Activated CD4-positive, alpha-beta T cell treated with anti-CD3 and anti-CD28 coated beads for 36 hours (primary cell): ENCODE results near the gene PBX2. TPM values are rescaled to one million over a fixed set of nuclear protein-coding genes. Genes with fewer than 3 reads are reported as not detected.

Source experiments
- microRNA-seq: library from miRNA; unstranded; fragments of <30 nt; microRNA quantifications from one replicate; pipeline ENCODE4 v1.2.0, GENCODE V29; 2021; ENCODE audit warnings: borderline replicate concordance
- total RNA-seq, 2 experiments: library from RNA; stranded (reverse); gene quantifications; one replicate each; pipeline ENCODE4 v1.2.3, GENCODE V29; 2021

PBX2 gene
- total RNA-seq, 2 experiments from 2014 or later = 64.9 to 77.9 TPM

Small RNA genes within 50 kb of the gene (microRNA-seq; reads per million reads assigned to microRNA genes)
- 4.2 reads per million, percentile 10 among the genes with 10 or more reads in this experiment for gene MIR6721
- not detected for gene MIR6833

Other genes starting within 250 kb of the PBX2 start
- under 1 TPM; 0.69 to 0.96 TPM for gene CFB, start 244.1 kb downstream of the PBX2 start, total RNA-seq
- gene NELFE, start 231.2 kb downstream of the PBX2 start, total RNA-seq = 10 to 100 TPM; 74.3 to 95.1 TPM
- 100 to 1,000 TPM in 1 of 2 experiments, 10 to 100 TPM in 1; 90.2 to 104 TPM for gene SKIC2, start 231.0 kb downstream of the PBX2 start, total RNA-seq
- 10 to 100 TPM; 12.6 to 13.9 TPM for gene DXO, start 218.1 kb downstream of the PBX2 start, total RNA-seq
- gene C4A, start 208.1 kb downstream of the PBX2 start, total RNA-seq = 1 to 10 TPM; 3.4 to 3.9 TPM
- 1 to 10 TPM; 2.8 to 2.9 TPM for gene C4B, start 175.4 kb downstream of the PBX2 start, total RNA-seq
- gene CYP21A2, start 151.8 kb downstream of the PBX2 start, total RNA-seq = under 1 TPM in 1 of 2 experiments, not detected in 1; 0.47 TPM
- gene TNXB, start 80.9 kb downstream of the PBX2 start, total RNA-seq = 1 to 10 TPM; 3.5 to 3.8 TPM
- gene ATF6B, start 62.0 kb downstream of the PBX2 start, total RNA-seq = 10 to 100 TPM; 60.2 to 63.4 TPM
- gene FKBPL, start 59.9 kb downstream of the PBX2 start, total RNA-seq = 1 to 10 TPM; 5.2 to 5.7 TPM
- gene PRRT1, start 38.3 kb downstream of the PBX2 start, total RNA-seq = under 1 TPM; 0.43 to 0.79 TPM
- gene PPT2, start 36.1 kb downstream of the PBX2 start, total RNA-seq = 10 to 100 TPM in 1 of 2 experiments, 1 to 10 TPM in 1; 9.9 to 10.1 TPM
- 10 to 100 TPM in 1 of 2 experiments, 1 to 10 TPM in 1; 9.1 to 10.9 TPM for gene EGFL8, start 25.6 kb downstream of the PBX2 start, total RNA-seq
- gene AGPAT1, start 14.1 kb downstream of the PBX2 start, total RNA-seq = 10 to 100 TPM; 30.4 to 30.5 TPM
- 10 to 100 TPM; 51.7 to 65.6 TPM for gene RNF5, start 11.8 kb downstream of the PBX2 start, total RNA-seq
- 10 to 100 TPM; 24.4 to 28.0 TPM for gene AGER, start 5.9 kb downstream of the PBX2 start, total RNA-seq
- 10 to 100 TPM; 82.6 to 94.8 TPM for gene GPSM3, start 2.4 kb upstream of the PBX2 start, total RNA-seq
- gene NOTCH4, start 33.9 kb upstream of the PBX2 start, total RNA-seq = 1 to 10 TPM in 1 of 2 experiments, under 1 TPM in 1; 0.69 to 1.1 TPM
- gene TSBP1, start 181.7 kb upstream of the PBX2 start, total RNA-seq = not detected
- not detected for gene BTNL2, start 217.0 kb upstream of the PBX2 start, total RNA-seq
- 1 to 10 TPM; 4.3 to 6.0 TPM for gene HLA-DRA, start 249.7 kb upstream of the PBX2 start, total RNA-seq